Heart right ventricle (tissue), 16 donors: ENCODE data around the gene CDH23. TPM values are rescaled to one million over a fixed set of nuclear protein-coding genes. Genes with fewer than 3 reads are reported as not detected.
A peak's percentile ranks its signal among the peaks of the same experiment; 100 is the strongest.

ENCODE experiments used
- ATAC-seq, 8 donors: fragments of 200-7000 bp; cut with Tn5 transposase; one replicate each; pipeline ENCODE4 v1.9.1; 2020; ENCODE audit warnings: mild to moderate bottlenecking in 8 of 8, moderate library complexity in 8 of 8, moderate number of reproducible peaks in 1 of 8
- DNase-seq, 2 donors: peaks; one replicate each; pipeline ENCODE4 v3.0.0-alpha.2; 2020
- H3K27ac ChIP-seq, 10 donors: fragments of 200-600 bp; sonication (generic) in 2 of 10; one replicate each; pipeline versions ENCODE4 v1.5.0 to v1.8.0; 2020 to 2022; ENCODE audit warnings: mild to moderate bottlenecking in 3 of 10
- H3K27me3 ChIP-seq, 7 donors: fragments of 200-600 bp; one replicate each; pipeline ENCODE4 v1.8.0; 2021 to 2022; ENCODE audit warnings: mild to moderate bottlenecking in 2 of 7
- H3K36me3 ChIP-seq, 9 donors: fragments of 200-600 bp; sonication (generic) in 1 of 9; one replicate each; pipeline versions ENCODE4 v1.5.0 to v1.8.0; 2020 to 2022; ENCODE audit warnings: mild to moderate bottlenecking in 2 of 9
- H3K4me1 ChIP-seq, 9 donors: fragments of 200-600 bp; sonication (generic) in 1 of 9; one replicate each; pipeline versions ENCODE4 v1.5.0 to v1.8.0; 2020 to 2022; ENCODE audit warnings: mild to moderate bottlenecking in 4 of 9
- H3K4me3 ChIP-seq, 10 donors: fragments of 200-600 bp; sonication (generic) in 2 of 10; one replicate each; pipeline versions ENCODE4 v1.5.0 to v1.8.0; 2020 to 2022; ENCODE audit warnings: mild to moderate bottlenecking in 7 of 10, moderate library complexity in 2 of 10
- H3K9me3 ChIP-seq, 11 donors: fragments of 200-600 bp in 10 of 11; sonication (generic) in 2 of 11; one replicate each; pipeline versions ENCODE4 v1.5.0 to v1.8.0; 2013 to 2022; ENCODE audit warnings: mild to moderate bottlenecking in 2 of 11, control low read depth in 1 of 11, moderate library complexity in 1 of 11
- CTCF ChIP-seq, 9 donors: fragments of 200-600 bp; sonication (generic) in 2 of 9; IDR thresholded peaks; one replicate each; pipeline versions ENCODE4 v1.5.0 to v1.8.0; 2021 to 2022; ENCODE audit warnings: antibody characterized with exemption in 9 of 9, mild to moderate bottlenecking in 5 of 9, moderate library complexity in 1 of 9
- WGBS, 2 donors: extraction: QIAGEN DNeasy Blood & Tissue Kit; methylation state at CpG; one replicate each; pipeline ENCODE4 v1.1.7; 2013; ENCODE audit warnings: inconsistent platforms in 1 of 2; 5-methylcytosine and 5-hydroxymethylcytosine counted together
- intact Hi-C, 10 donors: fragments of 100-400 bp; cut with DNase I; formaldehyde crosslinking; loops; one replicate each; pipeline versions ENCODE4 v1.11.1 to v1.14.2; 2022
- polyA plus RNA-seq, 2 donors: library from polyadenylated mRNA; stranded (reverse); fragments of 200-250 nt; gene quantifications; one replicate each; pipeline ENCODE4 v1.2.3, GENCODE V29; 2013
- total RNA-seq, 10 donors: library from RNA; stranded (reverse); fragmentation: NEBNext Ultra II Directional in 3 of 10; extraction: Animal tissue kit (Norgen Biotek cat#: 25700) in 3 of 10; gene quantifications; one replicate each; pipeline versions ENCODE4 v1.2.1 to v1.2.4, GENCODE V29; 2021 to 2023
- donor health status: Arrhythmogenic right ventricular cardiomyopathy.
- donor health status: ischemic (EF 13 %, LVEDD 7.1; RV severe dilation, severe dysfunction).
- donor health status: healthy with polysubstance abuse.
- donor health status: DM: no; HTN: yes; CAD: no.
- donor health status: DM: no; HTN: no; CAD: no.
- donor health status: ischemic (EF 25% LVEDD 6.9; RV normal size, moderate dysfunction).
- donor health status: ischemic (EF 25% LVEDD 5.7; RV mildly dilated, moderate dysfunction).
- donor health status: healthy.
- donor health status: DM: yes; HTN: yes; CAD: no.
- donor health status: Ischemic cardiomyopathy.
- donor health status: ischemic (EF 35%, LVEDD 5.7; RV mildly dilated, moderate dysfunction).
- donor health status: nonischemic (EF 11% LVEDD 7.7; RV severe dilation, severe dysfunction).
- donor health status: DM: yes; HTN: yes; CAD: no.
- donor health status: PGD.
- donor health status: ischemic (EF 29% LVEDD 5.4; RV normal size, mild dysfunction).
- donor health status: nonischemic (EF 23%, LVEDD 6.1; RV moderate dilation, normal function).

CDH23 gene
- total and polyA plus RNA-seq, 12 donors, result 1.1 to 7.7 (median 4.6) TPM

- peaks cover 43 to 99% (median 55%) of the 10 kb centered on the region in 9 donors for H3K4me1 ChIP-seq
- 78 to 85% methylated on average over 2 of the region's 2 CpGs for WGBS, 2 donors
- TF ChIP-seq CTCF (IDR thresholded peaks at IDR 0.05), result no peak
- no peak overlapping the region for H3K4me3 ChIP-seq
- H3K36me3 ChIP-seq, result peaks cover 0 to 19% (median 7%) of the 10 kb centered on the region in 9 donors
- no peaks in the 10 kb centered on the region for H3K27me3 ChIP-seq
- peaks cover 0 to 8% (median 0%) of the 10 kb centered on the region in 11 donors for H3K9me3 ChIP-seq
- intact Hi-C loops, result loop anchor here in 1 of 10 donors (1.0 kb wide), 1 partner anchor 22 kb away; no protein-coding TSS in a partner anchor
- ATAC-seq, result no peak
- H3K27ac ChIP-seq, result peak overlapping the region; percentile 27 to 95 (median 88)
- no peak for DNase-seq
Measured at GRCh38 chr10:71745664-71746250, 349.0 kb downstream of the CDH23 start.

GRCh38 chr10:71746344-71747037 is 349.8 kb downstream of the CDH23 start:
- peaks cover 0 to 21% (median 14%) of the 10 kb centered on the region in 9 donors for H3K36me3 ChIP-seq
- TF ChIP-seq CTCF (IDR thresholded peaks at IDR 0.05), result peak in 6 of 9 donors; percentile 6 to 52 (median 32)
- H3K27ac ChIP-seq, result peak overlapping the region; percentile 64 to 95 (median 88)
- no peaks in the 10 kb centered on the region for H3K27me3 ChIP-seq
- H3K4me3 ChIP-seq, result no peak overlapping the region
- peaks cover 0 to 8% (median 0%) of the 10 kb centered on the region in 11 donors for H3K9me3 ChIP-seq
- WGBS, 2 donors, result 24 to 35% methylated on average over 13 of the region's 13 CpGs
- peak; percentile 50 to 74 (median 61) for ATAC-seq
- intact Hi-C loops, result loop anchor here in 1 of 10 donors (1.0 kb wide), 1 partner anchor 21 kb away; no protein-coding TSS in a partner anchor
- peak; percentile 68 to 79 for DNase-seq
- H3K4me1 ChIP-seq, result peaks cover 43 to 99% (median 57%) of the 10 kb centered on the region in 9 donors

GRCh38 chr10:71747039-71747531 is 350.4 kb downstream of the CDH23 start:
- 27 to 52% methylated on average over 2 of the region's 2 CpGs for WGBS, 2 donors
- DNase-seq (peak in 1 of 2 donors; percentile 14), ATAC-seq (peak in 3 of 8 donors; percentile 1 to 5 (median 2))
- intact Hi-C loops, result no loop called here
- Histone ChIP-seq H3K9me3 (peaks cover 0 to 8% (median 0%) of the 10 kb centered on the region in 11 donors), H3K4me3 (no peak overlapping the region), H3K27me3 (no peaks in the 10 kb centered on the region), H3K36me3 (peaks cover 0 to 25% (median 17%) of the 10 kb centered on the region in 9 donors), H3K27ac (peak overlapping the region; percentile 64 to 95 (median 88)), H3K4me1 (peaks cover 43 to 99% (median 60%) of the 10 kb centered on the region in 9 donors)
- no peak for TF ChIP-seq CTCF (IDR thresholded peaks at IDR 0.05)
